ENCODE data around the gene S100A4. TPM values are rescaled to one million over a fixed set of nuclear protein-coding genes. Genes with fewer than 3 reads are reported as not detected.

Gene S100A4
- total and polyA plus RNA-seq, 4 donors: 44.0 to 2,351 (median 762) TPM

GRCh38 chr1:153546796-153547559 lies 1.4 kb upstream of the S100A4 start:
- TF ChIP-seq, protein P1, sequence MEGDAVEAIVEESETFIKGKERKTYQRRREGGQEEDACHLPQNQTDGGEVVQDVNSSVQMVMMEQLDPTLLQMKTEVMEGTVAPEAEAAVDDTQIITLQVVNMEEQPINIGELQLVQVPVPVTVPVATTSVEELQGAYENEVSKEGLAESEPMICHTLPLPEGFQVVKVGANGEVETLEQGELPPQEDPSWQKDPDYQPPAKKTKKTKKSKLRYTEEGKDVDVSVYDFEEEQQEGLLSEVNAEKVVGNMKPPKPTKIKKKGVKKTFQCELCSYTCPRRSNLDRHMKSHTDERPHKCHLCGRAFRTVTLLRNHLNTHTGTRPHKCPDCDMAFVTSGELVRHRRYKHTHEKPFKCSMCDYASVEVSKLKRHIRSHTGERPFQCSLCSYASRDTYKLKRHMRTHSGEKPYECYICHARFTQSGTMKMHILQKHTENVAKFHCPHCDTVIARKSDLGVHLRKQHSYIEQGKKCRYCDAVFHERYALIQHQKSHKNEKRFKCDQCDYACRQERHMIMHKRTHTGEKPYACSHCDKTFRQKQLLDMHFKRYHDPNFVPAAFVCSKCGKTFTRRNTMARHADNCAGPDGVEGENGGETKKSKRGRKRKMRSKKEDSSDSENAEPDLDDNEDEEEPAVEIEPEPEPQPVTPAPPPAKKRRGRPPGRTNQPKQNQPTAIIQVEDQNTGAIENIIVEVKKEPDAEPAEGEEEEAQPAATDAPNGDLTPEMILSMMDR (IDR thresholded peaks at IDR 0.05; ENCODE audit: control extremely low read depth, extremely low read depth): no peak
- peak overlapping the region in 1 of 2 donors; percentile 51 for H3K27ac ChIP-seq (ENCODE audit: low read depth in 1 of 2, low read length in 1 of 2)

DNA sequence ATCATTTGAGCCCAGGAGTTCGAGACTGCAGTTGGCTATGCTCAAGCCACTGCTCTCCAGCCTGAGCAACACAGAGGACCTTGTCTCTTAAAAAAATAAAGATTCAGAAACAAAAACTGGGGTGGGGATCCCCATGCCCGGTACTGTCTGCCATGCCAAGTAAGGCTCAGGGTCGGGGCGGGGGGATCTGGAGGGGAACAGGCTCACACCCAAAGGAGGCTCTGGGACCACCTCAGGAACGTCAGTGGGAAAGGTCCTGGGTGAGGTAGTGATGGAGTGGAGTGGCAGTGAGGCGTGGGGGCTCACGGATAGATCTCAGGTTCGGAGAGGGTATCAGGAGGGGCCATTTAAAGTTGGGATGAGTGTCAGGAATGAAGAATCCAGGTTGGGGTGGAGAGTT lies 765 bp upstream of the S100A4 start:
- H3K4me1 ChIP-seq (ENCODE audit: control insufficient read depth in 5 of 5, insufficient read depth in 5 of 5, low read length in 5 of 5): peaks cover 3 to 67% (median 17%) of the 10 kb centered on the region in 5 donors
- WGBS, 2 donors: 93 to 94% methylated on average over 8 of the region's 8 CpGs

More at GRCh38 chr1:153546796-153547559, 1.4 kb upstream of the S100A4 start:
- ATAC-seq (ENCODE audit: insufficient read depth, low FRiP score) (no peak), DNase-seq (no peak)
- peaks cover 0 to 3% (median 0%) of the 10 kb centered on the region in 4 donors for H3K36me3 ChIP-seq (ENCODE audit: control insufficient read depth in 4 of 4, insufficient read depth in 4 of 4, low read length in 4 of 4)
- peaks cover 3 to 67% (median 17%) of the 10 kb centered on the region in 5 donors for H3K4me1 ChIP-seq (ENCODE audit: control insufficient read depth in 5 of 5, insufficient read depth in 5 of 5, low read length in 5 of 5)
- H3K9me3 ChIP-seq (ENCODE audit: control insufficient read depth in 4 of 4, insufficient read depth in 3 of 4, low read length in 3 of 4): no peaks in the 10 kb centered on the region
- WGBS, 2 donors: 78 to 85% methylated on average over 14 of the region's 14 CpGs
- H3K27me3 ChIP-seq (ENCODE audit: control insufficient read depth in 3 of 3, insufficient read depth in 3 of 3, low read length in 2 of 3): no peaks in the 10 kb centered on the region
- H3K4me3 ChIP-seq: no peak overlapping the region
- no peak overlapping the region for H3K9ac ChIP-seq (ENCODE audit: insufficient read depth in 1 of 2, low read length in 2 of 2)

GRCh38 chr1:153544453-153545066 lies 1.0 kb downstream of the S100A4 start:
- H3K36me3 ChIP-seq (ENCODE audit: control insufficient read depth in 4 of 4, insufficient read depth in 4 of 4, low read length in 4 of 4): peaks cover 0 to 3% (median 0%) of the 10 kb centered on the region in 4 donors
- TF ChIP-seq, protein P1 (IDR thresholded peaks at IDR 0.05; ENCODE audit: control extremely low read depth, extremely low read depth): no peak
- WGBS, 2 donors: 34 to 52% methylated on average over 10 of the region's 10 CpGs
- DNase-seq (no peak), ATAC-seq (ENCODE audit: insufficient read depth, low FRiP score) (no peak)
- H3K27ac ChIP-seq (ENCODE audit: low read depth in 1 of 2, low read length in 1 of 2): peak overlapping the region; percentile 43 to 96
- H3K4me3 ChIP-seq: peak overlapping the region; percentile 30
- peak overlapping the region in 1 of 2 donors; percentile 42 for H3K9ac ChIP-seq (ENCODE audit: insufficient read depth in 1 of 2, low read length in 2 of 2)
- no peaks in the 10 kb centered on the region for H3K9me3 ChIP-seq (ENCODE audit: control insufficient read depth in 4 of 4, insufficient read depth in 3 of 4, low read length in 3 of 4)
- peaks cover 3 to 57% (median 17%) of the 10 kb centered on the region in 5 donors for H3K4me1 ChIP-seq (ENCODE audit: control insufficient read depth in 5 of 5, insufficient read depth in 5 of 5, low read length in 5 of 5)
- H3K27me3 ChIP-seq (ENCODE audit: control insufficient read depth in 3 of 3, insufficient read depth in 3 of 3, low read length in 2 of 3): no peaks in the 10 kb centered on the region

More for the DNA sequence above, 765 bp upstream of the S100A4 start:
- H3K27me3 ChIP-seq (ENCODE audit: control insufficient read depth in 3 of 3, insufficient read depth in 3 of 3, low read length in 2 of 3): no peaks in the 10 kb centered on the region
- H3K4me3 ChIP-seq: no peak overlapping the region
- TF ChIP-seq, protein P1 (IDR thresholded peaks at IDR 0.05; ENCODE audit: control extremely low read depth, extremely low read depth): no peak
- H3K27ac ChIP-seq (ENCODE audit: low read depth in 1 of 2, low read length in 1 of 2): peak overlapping the region in 1 of 2 donors; percentile 96
- no peak for DNase-seq
- ATAC-seq (ENCODE audit: insufficient read depth, low FRiP score): no peak
- no peaks in the 10 kb centered on the region for H3K9me3 ChIP-seq (ENCODE audit: control insufficient read depth in 4 of 4, insufficient read depth in 3 of 4, low read length in 3 of 4)
- H3K9ac ChIP-seq (ENCODE audit: insufficient read depth in 1 of 2, low read length in 2 of 2): no peak overlapping the region
- H3K36me3 ChIP-seq (ENCODE audit: control insufficient read depth in 4 of 4, insufficient read depth in 4 of 4, low read length in 4 of 4): peaks cover 0 to 3% (median 0%) of the 10 kb centered on the region in 4 donors

Measured in lung (tissue), 12 donors.